ENCODE results near the gene JPH4.

DNA sequence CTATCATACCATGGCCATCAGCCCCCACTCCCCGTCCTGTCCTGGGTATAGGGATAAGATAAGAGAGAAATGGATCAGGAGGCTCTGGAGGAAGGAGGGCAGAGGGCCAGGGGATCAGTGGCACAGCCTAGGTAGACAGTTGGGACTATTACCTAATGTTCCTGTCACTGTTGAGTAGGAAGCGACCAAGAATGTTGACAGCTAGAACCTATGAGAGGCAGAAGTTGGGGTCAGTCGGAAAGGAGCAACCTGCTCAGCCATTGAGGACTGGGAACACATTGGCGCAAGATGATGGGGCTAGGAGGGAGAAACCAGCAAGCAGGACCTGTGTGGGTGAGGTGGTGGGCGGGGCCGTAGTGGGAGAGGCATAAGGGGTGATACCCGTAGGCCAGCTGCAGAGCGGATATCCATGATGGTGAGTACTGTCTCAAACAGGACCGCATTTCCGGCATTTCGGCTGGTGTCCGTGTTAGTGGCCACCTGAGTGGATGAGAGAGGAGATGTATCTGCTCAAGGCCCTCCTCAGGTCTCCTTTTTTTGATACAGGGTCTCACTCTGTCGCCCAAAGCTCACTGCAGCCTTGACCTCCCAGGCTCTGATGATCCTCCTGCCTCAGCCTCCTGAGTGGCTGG lies 14.3 kb downstream of the JPH4 start:
- TF ChIP-seq POLR2A (IDR thresholded peaks at IDR 0.05; ENCODE audit: low read length) (no peak), CBX2 (IDR thresholded peaks at IDR 0.05; ENCODE audit: borderline replicate concordance, low read depth) (no peak), EP300 (IDR thresholded peaks at IDR 0.05) (no peak), CEBPB (IDR thresholded peaks at IDR 0.05) (no peak), RAD21 (conservative IDR thresholded peaks at IDR 0.05 in 1 of 2, IDR thresholded peaks at IDR 0.05 in 1 of 2) (no peak), NR3C1 (IDR thresholded peaks at IDR 0.05) (no peak), ZNF302 (CRISPR knock-in tag; IDR thresholded peaks at IDR 0.05) (no peak), MAZ (IDR thresholded peaks at IDR 0.05; ENCODE audit: borderline replicate concordance, low read depth, low read length) (no peak), ZSCAN20 (CRISPR knock-in tag; IDR thresholded peaks at IDR 0.05) (no peak)
- TF ChIP-seq, protein P1, sequence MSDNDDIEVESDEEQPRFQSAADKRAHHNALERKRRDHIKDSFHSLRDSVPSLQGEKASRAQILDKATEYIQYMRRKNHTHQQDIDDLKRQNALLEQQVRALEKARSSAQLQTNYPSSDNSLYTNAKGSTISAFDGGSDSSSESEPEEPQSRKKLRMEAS (IDR thresholded peaks at IDR 0.05): no peak
- TF ChIP-seq, protein P2, sequence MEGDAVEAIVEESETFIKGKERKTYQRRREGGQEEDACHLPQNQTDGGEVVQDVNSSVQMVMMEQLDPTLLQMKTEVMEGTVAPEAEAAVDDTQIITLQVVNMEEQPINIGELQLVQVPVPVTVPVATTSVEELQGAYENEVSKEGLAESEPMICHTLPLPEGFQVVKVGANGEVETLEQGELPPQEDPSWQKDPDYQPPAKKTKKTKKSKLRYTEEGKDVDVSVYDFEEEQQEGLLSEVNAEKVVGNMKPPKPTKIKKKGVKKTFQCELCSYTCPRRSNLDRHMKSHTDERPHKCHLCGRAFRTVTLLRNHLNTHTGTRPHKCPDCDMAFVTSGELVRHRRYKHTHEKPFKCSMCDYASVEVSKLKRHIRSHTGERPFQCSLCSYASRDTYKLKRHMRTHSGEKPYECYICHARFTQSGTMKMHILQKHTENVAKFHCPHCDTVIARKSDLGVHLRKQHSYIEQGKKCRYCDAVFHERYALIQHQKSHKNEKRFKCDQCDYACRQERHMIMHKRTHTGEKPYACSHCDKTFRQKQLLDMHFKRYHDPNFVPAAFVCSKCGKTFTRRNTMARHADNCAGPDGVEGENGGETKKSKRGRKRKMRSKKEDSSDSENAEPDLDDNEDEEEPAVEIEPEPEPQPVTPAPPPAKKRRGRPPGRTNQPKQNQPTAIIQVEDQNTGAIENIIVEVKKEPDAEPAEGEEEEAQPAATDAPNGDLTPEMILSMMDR (IDR thresholded peaks at IDR 0.05): no peak
- TF ChIP-seq, protein P3, sequence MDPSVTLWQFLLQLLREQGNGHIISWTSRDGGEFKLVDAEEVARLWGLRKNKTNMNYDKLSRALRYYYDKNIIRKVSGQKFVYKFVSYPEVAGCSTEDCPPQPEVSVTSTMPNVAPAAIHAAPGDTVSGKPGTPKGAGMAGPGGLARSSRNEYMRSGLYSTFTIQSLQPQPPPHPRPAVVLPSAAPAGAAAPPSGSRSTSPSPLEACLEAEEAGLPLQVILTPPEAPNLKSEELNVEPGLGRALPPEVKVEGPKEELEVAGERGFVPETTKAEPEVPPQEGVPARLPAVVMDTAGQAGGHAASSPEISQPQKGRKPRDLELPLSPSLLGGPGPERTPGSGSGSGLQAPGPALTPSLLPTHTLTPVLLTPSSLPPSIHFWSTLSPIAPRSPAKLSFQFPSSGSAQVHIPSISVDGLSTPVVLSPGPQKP (IDR thresholded peaks at IDR 0.05; ENCODE audit: low read depth, low read length): no peak

Measured in A549 (cell line).